ENCODE results near the gene TMEM245.
"Not testable (repeated sequence)": the region's sequence is repeated elsewhere in the genome, so short reads cannot be mapped to it uniquely, and the experiment has no call there.

TMEM245 gene

GRCh38 chr9:109082091-109082620 lies 37.6 kb downstream of the TMEM245 start:
- FAIRE-seq = no peak
- TF ChIP-seq TAF1 (IDR thresholded peaks at IDR 0.05; ENCODE audit: borderline replicate concordance, low read depth, low read length) = no peak
- no peak for TF ChIP-seq POLR2A (IDR thresholded peaks at IDR 0.05; ENCODE audit: low read depth, low read length)
- TF ChIP-seq POLR2AphosphoS5 (IDR thresholded peaks at IDR 0.05; ENCODE audit: low read depth, low read length) = no peak
- DNase-seq (ENCODE audit: insufficient read length) = no peak

GRCh38 chr9:109074236-109074889 lies 45.4 kb downstream of the TMEM245 start:
- DNase-seq (ENCODE audit: insufficient read length) (no peak), FAIRE-seq (no peak)
- no peak for TF ChIP-seq POLR2A (IDR thresholded peaks at IDR 0.05; ENCODE audit: low read depth, low read length)

- no peak for FAIRE-seq
- TF ChIP-seq POLR2AphosphoS5 (IDR thresholded peaks at IDR 0.05; ENCODE audit: low read depth, low read length) (no peak), TAF1 (IDR thresholded peaks at IDR 0.05; ENCODE audit: borderline replicate concordance, low read depth, low read length) (no peak), POLR2A (IDR thresholded peaks at IDR 0.05; ENCODE audit: low read depth, low read length) (no peak)
Observed at GRCh38 chr9:109072821-109073435, 46.8 kb downstream of the TMEM245 start.

GRCh38 chr9:109072133-109072692 lies 47.5 kb downstream of the TMEM245 start:
- TF ChIP-seq TAF1 (IDR thresholded peaks at IDR 0.05; ENCODE audit: borderline replicate concordance, low read depth, low read length) (no peak), POLR2AphosphoS5 (IDR thresholded peaks at IDR 0.05; ENCODE audit: low read depth, low read length) (no peak), POLR2A (IDR thresholded peaks at IDR 0.05; ENCODE audit: low read depth, low read length) (no peak)
- no peak for DNase-seq (ENCODE audit: insufficient read length)
- FAIRE-seq = no peak

More at GRCh38 chr9:109072821-109073435, 46.8 kb downstream of the TMEM245 start:
- no peak for DNase-seq (ENCODE audit: insufficient read length)

GRCh38 chr9:109068764-109069163 lies 51.0 kb downstream of the TMEM245 start:
- DNase-seq (ENCODE audit: insufficient read length) (no peak), FAIRE-seq (no peak)
- TF ChIP-seq TAF1 (IDR thresholded peaks at IDR 0.05; ENCODE audit: borderline replicate concordance, low read depth, low read length) (no peak), POLR2AphosphoS5 (IDR thresholded peaks at IDR 0.05; ENCODE audit: low read depth, low read length) (no peak)

GRCh38 chr9:109064963-109065702 lies 54.6 kb downstream of the TMEM245 start:
- FAIRE-seq = no peak
- TF ChIP-seq TAF1 (IDR thresholded peaks at IDR 0.05; ENCODE audit: borderline replicate concordance, low read depth, low read length) (no peak), POLR2A (IDR thresholded peaks at IDR 0.05; ENCODE audit: low read depth, low read length) (no peak), POLR2AphosphoS5 (IDR thresholded peaks at IDR 0.05; ENCODE audit: low read depth, low read length) (no peak)
- DNase-seq (ENCODE audit: insufficient read length) = no peak

- no peak for DNase-seq (ENCODE audit: insufficient read length)
- no peak for FAIRE-seq
- TF ChIP-seq TAF1 (IDR thresholded peaks at IDR 0.05; ENCODE audit: borderline replicate concordance, low read depth, low read length) = no peak
- no peak for TF ChIP-seq POLR2A (IDR thresholded peaks at IDR 0.05; ENCODE audit: low read depth, low read length)
- TF ChIP-seq POLR2AphosphoS5 (IDR thresholded peaks at IDR 0.05; ENCODE audit: low read depth, low read length) = no peak
Observed at GRCh38 chr9:109063760-109064159, 56.0 kb downstream of the TMEM245 start.

- DNase-seq (ENCODE audit: insufficient read length) = no peak
- no peak for FAIRE-seq
- TF ChIP-seq TAF1 (IDR thresholded peaks at IDR 0.05; ENCODE audit: borderline replicate concordance, low read depth, low read length) = no peak
- TF ChIP-seq POLR2AphosphoS5 (IDR thresholded peaks at IDR 0.05; ENCODE audit: low read depth, low read length) = no peak
- no peak for TF ChIP-seq POLR2A (IDR thresholded peaks at IDR 0.05; ENCODE audit: low read depth, low read length)
Observed at GRCh38 chr9:109062543-109062942, 57.2 kb downstream of the TMEM245 start.

- FAIRE-seq (no peak), DNase-seq (ENCODE audit: insufficient read length) (no peak)
- TF ChIP-seq POLR2AphosphoS5 (IDR thresholded peaks at IDR 0.05; ENCODE audit: low read depth, low read length) = no peak
- TF ChIP-seq POLR2A (IDR thresholded peaks at IDR 0.05; ENCODE audit: low read depth, low read length) = no peak
- no peak for TF ChIP-seq TAF1 (IDR thresholded peaks at IDR 0.05; ENCODE audit: borderline replicate concordance, low read depth, low read length)
Observed at GRCh38 chr9:109060191-109060590, 59.6 kb downstream of the TMEM245 start.

GRCh38 chr9:109053121-109053520 lies 66.6 kb downstream of the TMEM245 start:
- DNase-seq (ENCODE audit: insufficient read length); FAIRE-seq: not testable (repeated sequence)

- FAIRE-seq (no peak), DNase-seq (ENCODE audit: insufficient read length) (no peak)
- TF ChIP-seq POLR2AphosphoS5 (IDR thresholded peaks at IDR 0.05; ENCODE audit: low read depth, low read length) (no peak), POLR2A (IDR thresholded peaks at IDR 0.05; ENCODE audit: low read depth, low read length) (no peak), TAF1 (IDR thresholded peaks at IDR 0.05; ENCODE audit: borderline replicate concordance, low read depth, low read length) (no peak)
Observed at GRCh38 chr9:109052416-109052815, 67.3 kb downstream of the TMEM245 start.
